HFFc6 (cell line): Measurements from ENCODE around the gene CCDC136. TPM values are rescaled to one million over a fixed set of nuclear protein-coding genes. Genes with fewer than 3 reads are reported as not detected.
A peak's percentile ranks its signal among the peaks of the same experiment; 100 is the strongest.

Experiments used
- DNase-seq: peaks from one replicate; pipeline ENCODE4 v3.0.0-alpha.2; 2018
- H3K27ac Mint-ChIP-seq: 2 replicates; pipeline ENCODE4 v1.8.0; 2020; ENCODE audit warnings: mild to moderate bottlenecking, mixed read lengths
- H3K27me3 Mint-ChIP-seq: 2 replicates; pipeline ENCODE4 v1.8.0; 2021; ENCODE audit warnings: mild to moderate bottlenecking, moderate library complexity, mixed read lengths; ENCODE audit not compliant: insufficient read depth
- H3K36me3 Mint-ChIP-seq: 2 replicates; pipeline ENCODE4 v1.8.0; 2021; ENCODE audit warnings: low read depth, mixed read lengths
- H3K4me1 Mint-ChIP-seq: 2 replicates; pipeline ENCODE4 v1.8.0; 2020; ENCODE audit warnings: low read depth, mixed read lengths
- H3K4me3 Mint-ChIP-seq: 2 replicates; pipeline ENCODE4 v1.8.0; 2020; ENCODE audit warnings: mild to moderate bottlenecking, moderate library complexity, mixed read lengths
- H3K9me3 Mint-ChIP-seq: 2 replicates; pipeline ENCODE4 v1.8.0; 2020; ENCODE audit warnings: mild to moderate bottlenecking, mixed read lengths
- CTCF ChIP-seq: fragments of 200-600 bp; sonication (generic); IDR thresholded peaks from 2 replicates; pipeline ENCODE4 v1.5.0; 2021; ENCODE audit warnings: antibody characterized with exemption, mild to moderate bottlenecking
- total RNA-seq, 6 experiments: library from RNA; stranded (reverse); fragmentation: NEBNext Ultra II Directional; extraction: Animal tissue kit (Norgen Biotek cat#: 25700); gene quantifications; 2 replicates in 1 of 6; 3 replicates in 5 of 6; pipeline ENCODE4 v1.2.3, GENCODE V29; 2021

Gene CCDC136
- total RNA-seq, 6 experiments from 2014 or later, result 7.4 to 16.5 (median 13.7) TPM

- Mint-ChIP-seq H3K36me3 (peaks cover 26% of the 10 kb centered on the region), H3K4me1 (peaks cover 49% of the 10 kb centered on the region), H3K9me3 (no peaks in the 10 kb centered on the region), H3K4me3 (peak overlapping the region; percentile 96), H3K27me3 (peaks cover 13% of the 10 kb centered on the region), H3K27ac (peak overlapping the region; percentile 87)
- peak; percentile 83 for DNase-seq
- no peak for TF ChIP-seq CTCF
Measured at GRCh38 chr7:128833148-128833945, 41.6 kb downstream of the CCDC136 start.

DNA sequence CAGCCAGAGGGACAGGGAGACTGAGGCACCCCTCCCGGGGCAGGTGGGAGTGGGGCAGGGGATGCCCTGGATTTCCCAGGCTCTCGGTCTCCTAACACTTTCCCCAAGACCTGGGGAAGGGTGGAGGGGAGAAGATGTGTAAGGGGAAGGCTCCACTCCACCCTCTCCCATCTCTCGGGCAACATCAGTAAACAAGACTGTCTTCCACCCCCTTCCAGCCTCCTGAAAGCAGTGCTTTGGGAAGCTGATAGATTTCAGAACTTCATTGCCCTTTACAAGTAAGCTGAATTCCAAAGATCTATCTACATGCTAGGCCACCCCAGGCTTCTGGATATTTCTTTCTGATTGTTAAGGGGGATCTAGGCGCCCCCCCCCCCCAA, 42.2 kb downstream of the CCDC136 start:
- H3K4me3 Mint-ChIP-seq, result peak overlapping the region; percentile 96
- no peak for DNase-seq
- H3K36me3 Mint-ChIP-seq, result peaks cover 27% of the 10 kb centered on the region
- no peak for TF ChIP-seq CTCF
- H3K4me1 Mint-ChIP-seq, result peaks cover 43% of the 10 kb centered on the region
- H3K9me3 Mint-ChIP-seq, result no peaks in the 10 kb centered on the region
- H3K27ac Mint-ChIP-seq, result peak overlapping the region; percentile 87
- H3K27me3 Mint-ChIP-seq, result peaks cover 13% of the 10 kb centered on the region

- TF ChIP-seq CTCF, result peak; percentile 21; the same call in 1 of the 2 replicates
- Mint-ChIP-seq H3K36me3 (peaks cover 31% of the 10 kb centered on the region), H3K9me3 (no peaks in the 10 kb centered on the region), H3K27me3 (peaks cover 13% of the 10 kb centered on the region), H3K27ac (peak overlapping the region; percentile 86), H3K4me1 (peaks cover 32% of the 10 kb centered on the region), H3K4me3 (no peak overlapping the region)
- DNase-seq, result no peak
Measured at GRCh38 chr7:128835231-128835751, 43.5 kb downstream of the CCDC136 start.

DNA sequence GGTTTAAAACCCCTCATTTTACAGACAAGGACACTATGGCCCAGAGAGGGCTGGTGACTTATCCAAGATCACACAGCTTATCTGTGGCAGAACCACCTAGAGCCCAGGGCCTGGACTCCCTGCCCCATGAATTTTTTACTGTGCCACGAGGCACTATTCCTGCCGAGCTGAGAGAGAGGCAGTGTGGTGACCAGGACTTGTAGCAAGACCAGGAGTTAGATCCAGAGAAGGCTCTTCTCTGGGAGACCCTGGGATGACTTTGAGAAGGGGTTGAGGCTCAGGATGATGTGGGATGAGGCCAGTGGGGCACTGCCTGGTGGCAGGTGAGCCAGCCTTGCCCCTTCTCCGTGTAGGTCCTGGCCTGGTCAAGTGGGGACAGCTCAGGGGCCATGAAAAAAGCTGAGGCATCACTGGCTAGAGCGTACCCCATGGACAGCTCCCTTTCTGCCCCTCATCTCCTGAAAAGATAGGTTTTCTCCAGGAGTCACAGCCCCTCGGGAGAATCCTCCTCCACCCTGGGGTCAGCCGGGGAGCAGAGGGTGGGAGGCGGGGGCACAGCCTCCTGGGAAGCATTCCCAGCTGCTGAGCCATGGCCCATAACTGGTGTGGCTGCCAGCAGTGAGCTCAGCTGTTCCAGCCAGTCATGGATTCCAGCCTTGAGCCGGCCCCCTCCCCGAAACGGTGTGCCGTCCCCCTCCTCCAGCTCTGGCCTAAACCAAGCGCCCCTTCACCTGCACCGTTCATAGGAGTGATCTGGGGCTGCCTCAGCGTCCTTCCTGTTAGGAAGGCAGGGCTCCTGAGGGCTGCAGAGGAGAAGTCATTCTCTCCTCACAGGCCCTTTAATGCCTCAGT, 44.2 kb downstream of the CCDC136 start:
- no peak for DNase-seq
- H3K36me3 Mint-ChIP-seq, result peaks cover 25% of the 10 kb centered on the region
- no peak overlapping the region for H3K4me3 Mint-ChIP-seq
- H3K9me3 Mint-ChIP-seq, result no peaks in the 10 kb centered on the region
- peaks cover 32% of the 10 kb centered on the region for H3K4me1 Mint-ChIP-seq
- no peak for TF ChIP-seq CTCF
- peaks cover 10% of the 10 kb centered on the region for H3K27me3 Mint-ChIP-seq
- peak overlapping the region; percentile 86 for H3K27ac Mint-ChIP-seq

DNA sequence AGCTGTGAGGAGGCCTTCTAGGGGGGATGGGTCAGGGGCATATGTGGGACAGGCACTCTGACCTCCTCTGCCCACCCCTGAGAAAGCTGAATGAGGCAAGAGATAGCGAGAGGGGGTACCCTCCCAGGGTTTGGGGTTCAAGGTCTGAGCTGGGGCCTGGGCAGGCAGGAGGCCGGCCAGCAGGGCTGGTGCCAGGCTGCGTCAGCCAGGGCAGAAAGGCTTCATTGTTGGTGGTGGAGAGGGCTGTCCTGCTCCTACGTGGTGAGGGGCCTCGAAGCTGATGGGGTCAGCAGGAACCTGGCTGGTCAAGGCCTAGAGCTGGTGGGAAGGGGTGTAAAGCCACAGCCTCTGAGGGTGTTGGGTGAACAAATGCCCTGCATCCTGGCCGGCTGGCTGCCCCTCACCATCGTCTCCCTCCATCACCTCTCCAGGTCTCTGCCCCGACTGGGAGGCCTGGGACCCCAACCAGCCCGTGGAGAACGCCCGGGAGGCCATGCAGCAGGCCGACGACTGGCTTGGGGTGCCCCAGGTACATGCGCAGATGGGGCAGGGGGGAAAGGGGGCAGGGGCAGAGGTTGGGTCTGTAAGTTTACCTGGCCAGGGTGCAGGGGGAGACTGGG, 45.1 kb downstream of the CCDC136 start:
- Mint-ChIP-seq H3K27me3 (peaks cover 10% of the 10 kb centered on the region), H3K36me3 (peaks cover 19% of the 10 kb centered on the region), H3K27ac (peak overlapping the region; percentile 86), H3K9me3 (no peaks in the 10 kb centered on the region), H3K4me1 (peaks cover 32% of the 10 kb centered on the region), H3K4me3 (no peak overlapping the region)
- no peak for TF ChIP-seq CTCF
- no peak for DNase-seq
